Psoas muscle (tissue), 8 donors: Measurements from ENCODE around the gene PON1. TPM values are rescaled to one million over a fixed set of nuclear protein-coding genes. Genes with fewer than 3 reads are reported as not detected.

Experiments
- ATAC-seq, 4 donors: fragments of 200-7000 bp; cut with Tn5 transposase; one replicate each; pipeline ENCODE4 v1.9.1; 2020; ENCODE audit warnings: moderate library complexity in 3 of 4, mild to moderate bottlenecking in 2 of 4
- DNase-seq, 2 donors: peaks; one replicate each; pipeline ENCODE4 v3.0.0-alpha.2; 2020
- H3K27ac ChIP-seq: fragments of 200-600 bp; one replicate; pipeline ENCODE4 v1.8.0; 2022
- H3K27me3 ChIP-seq, 3 donors: fragments of 200-600 bp in 1 of 3; one replicate each; pipeline versions ENCODE4 v1.6.1 to v1.8.0; 2013 to 2022; ENCODE audit warnings: low read length in 2 of 3, mild to moderate bottlenecking in 2 of 3, moderate library complexity in 1 of 3; ENCODE audit not compliant: insufficient read depth in 3 of 3
- H3K36me3 ChIP-seq, 2 donors: fragments of 200-600 bp in 1 of 2; one replicate each; pipeline versions ENCODE4 v1.6.1 to v1.8.0; 2013 to 2022; ENCODE audit warnings: low read depth in 1 of 2, mild to moderate bottlenecking in 1 of 2, moderate library complexity in 1 of 2; ENCODE audit not compliant: insufficient read depth in 1 of 2
- H3K4me1 ChIP-seq: fragments of 200-600 bp; one replicate; pipeline ENCODE4 v1.8.0; 2022
- H3K4me3 ChIP-seq: fragments of 200-600 bp; one replicate; pipeline ENCODE4 v1.8.0; 2022; ENCODE audit warnings: mild to moderate bottlenecking
- H3K9me3 ChIP-seq: fragments of 200-600 bp; one replicate; pipeline ENCODE4 v1.8.0; 2022
- CTCF ChIP-seq: fragments of 200-600 bp; IDR thresholded peaks from one replicate; pipeline ENCODE4 v1.8.0; 2022; ENCODE audit warnings: antibody characterized with exemption
- WGBS, 3 donors: extraction: QIAGEN DNeasy Blood & Tissue Kit; methylation state at CpG; one replicate each; pipeline versions ENCODE4 v1.1.6 to v1.1.7; 2013; 5-methylcytosine and 5-hydroxymethylcytosine counted together
- intact Hi-C, 2 donors: fragments of 100-400 bp; cut with DNase I; formaldehyde crosslinking; loops; one replicate each; pipeline versions ENCODE4 v1.11.0 to v1.14.2; 2022
- polyA plus RNA-seq, 3 donors: library from polyadenylated mRNA; stranded (reverse); fragments of 200-250 nt; gene quantifications; one replicate each; pipeline ENCODE4 v1.2.3, GENCODE V29; 2013
- total RNA-seq, 4 donors: library from RNA; stranded (reverse); fragmentation: NEBNext Ultra II Directional in 2 of 4; extraction: Animal tissue kit (Norgen Biotek cat#: 25700) in 2 of 4; gene quantifications; one replicate each; pipeline versions ENCODE4 v1.2.1 to v1.2.4, GENCODE V29; 2021 to 2023
- donor health status: healthy with polysubstance abuse.
- donor health status: DM: no; HTN: no; CAD: no; lungs with moderate emphysema.
- donor health status: Bipolar disorder and iron deficiency.
- donor health status: healthy.
- donor health status: DM: yes; HTN: yes; CAD: no.
- donor health status: DM: no; HTN: no; CAD: no.
- donor health status: DM: no; HTN: no; CAD: no.
- donor health status: DM: yes; HTN: yes; CAD: no.

Gene PON1
- total and polyA plus RNA-seq, 7 donors = 0.04 to 0.10 TPM; not detected in 5

- no peak overlapping the region for H3K4me3 ChIP-seq
- no peak overlapping the region for H3K27ac ChIP-seq
- DNase-seq = no peak
- no peaks in the 10 kb centered on the region for H3K36me3 ChIP-seq
- H3K27me3 ChIP-seq = no peaks in the 10 kb centered on the region
- H3K9me3 ChIP-seq = no peaks in the 10 kb centered on the region
- intact Hi-C loops = no loop called here
- no peak for ATAC-seq
- no peaks in the 10 kb centered on the region for H3K4me1 ChIP-seq
- 86 to 95% (median 89%) methylated on average over 2 of the region's 2 CpGs for WGBS, 3 donors
- no peak for TF ChIP-seq CTCF
These were observed 61.5 kb downstream of the PON1 start for GRCh38 chr7:95262875-95263274.

- no peaks in the 10 kb centered on the region for H3K9me3 ChIP-seq
- intact Hi-C loops = no loop called here
- no peak for TF ChIP-seq CTCF
- no peak overlapping the region for H3K27ac ChIP-seq
- no peaks in the 10 kb centered on the region for H3K27me3 ChIP-seq
- ATAC-seq (no peak), DNase-seq (no peak)
- no peaks in the 10 kb centered on the region for H3K36me3 ChIP-seq
- no peaks in the 10 kb centered on the region for H3K4me1 ChIP-seq
- no peak overlapping the region for H3K4me3 ChIP-seq
These were observed 62.4 kb downstream of the PON1 start for GRCh38 chr7:95261895-95262415.

GRCh38 chr7:95255691-95256090 lies 68.6 kb downstream of the PON1 start:
- no peak for TF ChIP-seq CTCF
- Histone ChIP-seq H3K4me1 (no peaks in the 10 kb centered on the region), H3K36me3 (peaks cover 0 to 18% of the 10 kb centered on the region in 2 donors), H3K9me3 (no peaks in the 10 kb centered on the region), H3K27me3 (no peaks in the 10 kb centered on the region), H3K27ac (no peak overlapping the region), H3K4me3 (no peak overlapping the region)
- intact Hi-C loops = no loop called here
- DNase-seq (no peak), ATAC-seq (no peak)

GRCh38 chr7:95253986-95254385 lies 70.3 kb downstream of the PON1 start:
- 96 to 100% (median 98%) methylated on average over 1 of the region's 1 CpG for WGBS, 3 donors
- H3K27me3 ChIP-seq = no peaks in the 10 kb centered on the region
- DNase-seq (no peak), ATAC-seq (no peak)
- no peak overlapping the region for H3K4me3 ChIP-seq
- no peaks in the 10 kb centered on the region for H3K4me1 ChIP-seq
- no peaks in the 10 kb centered on the region for H3K9me3 ChIP-seq
- peaks cover 0 to 23% of the 10 kb centered on the region in 2 donors for H3K36me3 ChIP-seq
- intact Hi-C loops = no loop called here
- no peak for TF ChIP-seq CTCF
- no peak overlapping the region for H3K27ac ChIP-seq

- H3K36me3 ChIP-seq = peaks cover 0 to 23% of the 10 kb centered on the region in 2 donors
- H3K4me3 ChIP-seq = no peak overlapping the region
- no peaks in the 10 kb centered on the region for H3K4me1 ChIP-seq
- TF ChIP-seq CTCF = no peak
- H3K27me3 ChIP-seq = no peaks in the 10 kb centered on the region
- intact Hi-C loops = no loop called here
- WGBS, 3 donors = 94 to 96% (median 95%) methylated on average over 1 of the region's 1 CpG
- H3K9me3 ChIP-seq = no peaks in the 10 kb centered on the region
- ATAC-seq (no peak), DNase-seq (no peak)
- H3K27ac ChIP-seq = no peak overlapping the region
These were observed 72.4 kb downstream of the PON1 start for GRCh38 chr7:95251966-95252365.
